ENCODE measurements around the gene PTPRN2. TPM values are rescaled to one million over a fixed set of nuclear protein-coding genes. Genes with fewer than 3 reads are reported as not detected.

Gene PTPRN2
- total RNA-seq, 2 donors from 2014 or later, result 26.1 to 55.5 TPM

DNA sequence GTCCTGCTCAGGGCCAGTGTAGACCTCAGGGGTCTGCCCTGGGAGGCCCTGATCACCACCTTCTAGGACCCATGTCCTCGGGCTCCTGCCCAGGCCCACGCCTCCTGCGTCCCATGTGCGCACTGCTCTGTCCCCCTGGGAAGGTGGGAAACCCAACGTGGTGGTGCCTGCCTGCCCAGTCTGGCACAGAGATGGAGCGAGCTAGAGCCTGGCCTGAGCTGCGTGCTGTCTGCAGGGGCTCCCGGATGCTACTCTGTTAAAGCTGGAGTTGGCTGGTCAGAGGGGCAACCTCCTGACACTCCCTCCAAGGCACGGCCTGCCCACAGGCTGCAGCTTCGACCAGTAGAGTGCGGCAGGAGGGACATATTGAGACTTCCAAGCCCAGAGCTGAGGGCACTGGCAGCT is 1079.1 kb downstream of the PTPRN2 start:
- intact Hi-C loops (cut with DNase I), result no loop called here
- TF ChIP-seq POLR2A (IDR thresholded peaks at IDR 0.05), result no peak
- no peak for TF ChIP-seq POLR2AphosphoS5 (IDR thresholded peaks at IDR 0.05)
- TF ChIP-seq CTCF (IDR thresholded peaks at IDR 0.05), result no peak
- Histone ChIP-seq H3K27ac (no peak overlapping the region), H3K9me3 (no peaks in the 10 kb centered on the region), H3K4me1 (replicated peaks) (no peaks in the 10 kb centered on the region), H3K27me3 (replicated peaks; ENCODE audit: insufficient read depth) (peaks cover 8% of the 10 kb centered on the region), H3K36me3 (no peaks in the 10 kb centered on the region), H3K4me3 (no peak overlapping the region)
- DNase-seq (ENCODE audit: low spot score), result no peak
- 87% methylated on average over 11 of the region's 11 CpGs for WGBS

DNA sequence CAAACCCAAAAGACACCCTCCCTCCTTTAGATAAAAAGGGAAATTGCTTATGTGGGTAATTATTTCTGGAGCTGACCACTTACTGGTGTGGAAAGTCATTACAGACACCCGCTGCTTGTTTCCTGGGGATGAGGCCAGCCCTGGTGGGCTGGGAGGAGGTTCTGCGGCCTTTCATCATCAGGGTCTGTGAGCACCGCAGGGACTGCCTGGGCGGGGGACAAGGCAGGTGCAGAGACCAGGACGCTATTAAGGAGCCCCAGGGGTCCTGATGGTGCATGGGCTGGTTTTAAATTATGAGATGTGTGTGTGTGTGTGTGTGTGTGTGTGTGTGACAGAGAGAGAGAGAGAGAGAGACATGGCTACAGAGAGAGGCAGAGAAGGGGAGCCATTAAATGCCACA is 1079.6 kb downstream of the PTPRN2 start:
- no peak for TF ChIP-seq CTCF (IDR thresholded peaks at IDR 0.05)
- no peak for TF ChIP-seq POLR2A (IDR thresholded peaks at IDR 0.05)
- TF ChIP-seq POLR2AphosphoS5 (IDR thresholded peaks at IDR 0.05), result no peak
- WGBS, result 73% methylated on average over 5 of the region's 5 CpGs
- Histone ChIP-seq H3K27me3 (replicated peaks; ENCODE audit: insufficient read depth) (peaks cover 8% of the 10 kb centered on the region), H3K36me3 (no peaks in the 10 kb centered on the region), H3K4me1 (replicated peaks) (no peaks in the 10 kb centered on the region), H3K27ac (no peak overlapping the region), H3K9me3 (no peaks in the 10 kb centered on the region), H3K4me3 (no peak overlapping the region)
- intact Hi-C loops (cut with DNase I), result no loop called here
- no peak for DNase-seq (ENCODE audit: low spot score)

GRCh38 chr7:157506268-157506667 is 1081.4 kb downstream of the PTPRN2 start:
- intact Hi-C loops (cut with DNase I), result no loop called here
- no peak overlapping the region for H3K4me3 ChIP-seq
- H3K27ac ChIP-seq, result no peak overlapping the region
- 80% methylated on average over 6 of the region's 6 CpGs for WGBS
- H3K27me3 ChIP-seq (replicated peaks; ENCODE audit: insufficient read depth), result peaks cover 8% of the 10 kb centered on the region
- TF ChIP-seq POLR2AphosphoS5 (IDR thresholded peaks at IDR 0.05), result no peak
- no peak for TF ChIP-seq CTCF (IDR thresholded peaks at IDR 0.05)
- TF ChIP-seq POLR2A (IDR thresholded peaks at IDR 0.05), result no peak
- no peaks in the 10 kb centered on the region for H3K4me1 ChIP-seq (replicated peaks)
- no peak for DNase-seq (ENCODE audit: low spot score)
- H3K9me3 ChIP-seq, result no peaks in the 10 kb centered on the region
- no peaks in the 10 kb centered on the region for H3K36me3 ChIP-seq

DNA sequence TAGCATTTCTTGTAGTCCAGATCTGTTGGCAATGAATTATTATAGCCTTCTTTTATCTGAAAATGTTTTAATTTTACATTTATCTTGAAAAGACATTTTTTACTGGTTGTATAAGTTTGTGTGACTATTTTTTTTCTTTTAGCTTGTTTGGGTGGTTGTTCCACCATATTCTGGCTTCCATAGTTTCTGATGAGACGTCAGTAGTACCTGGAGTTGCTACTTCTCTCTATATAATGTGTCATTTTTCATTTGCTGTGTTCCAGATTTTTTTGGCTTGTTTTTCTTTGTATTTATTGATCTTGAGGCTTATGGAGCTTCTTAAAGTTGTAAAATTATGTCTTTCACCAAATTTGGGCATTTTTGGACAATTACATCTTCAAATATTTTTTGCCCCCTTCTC is 1082.0 kb downstream of the PTPRN2 start:
- Histone ChIP-seq H3K36me3 (no peaks in the 10 kb centered on the region), H3K4me1 (replicated peaks) (no peaks in the 10 kb centered on the region), H3K27me3 (replicated peaks; ENCODE audit: insufficient read depth) (peaks cover 8% of the 10 kb centered on the region), H3K27ac (no peak overlapping the region), H3K9me3 (no peaks in the 10 kb centered on the region), H3K4me3 (no peak overlapping the region)
- DNase-seq (ENCODE audit: low spot score), result no peak
- TF ChIP-seq POLR2A (IDR thresholded peaks at IDR 0.05) (no peak), CTCF (IDR thresholded peaks at IDR 0.05) (no peak), POLR2AphosphoS5 (IDR thresholded peaks at IDR 0.05) (no peak)
- intact Hi-C loops (cut with DNase I), result no loop called here
- WGBS, result 86% methylated on average over 1 of the region's 1 CpG

GRCh38 chr7:157503229-157503628 is 1084.4 kb downstream of the PTPRN2 start:
- intact Hi-C loops (cut with DNase I), result no loop called here
- no peak overlapping the region for H3K4me3 ChIP-seq
- no peaks in the 10 kb centered on the region for H3K4me1 ChIP-seq (replicated peaks)
- 66% methylated on average over 4 of the region's 4 CpGs for WGBS
- H3K27me3 ChIP-seq (replicated peaks; ENCODE audit: insufficient read depth), result peaks cover 3% of the 10 kb centered on the region
- H3K36me3 ChIP-seq, result no peaks in the 10 kb centered on the region
- DNase-seq (ENCODE audit: low spot score), result no peak
- TF ChIP-seq POLR2A (IDR thresholded peaks at IDR 0.05), result no peak
- no peak overlapping the region for H3K27ac ChIP-seq
- no peaks in the 10 kb centered on the region for H3K9me3 ChIP-seq
